AG04450 (cell line): ENCODE measurements around the gene NAA30. TPM values are rescaled to one million over a fixed set of nuclear protein-coding genes. Genes with fewer than 3 reads are reported as not detected.

ENCODE experiments used
- CTCF ChIA-PET: fragments of 300-600, 350-600 bp; formaldehyde crosslinking; extraction: SDS; loops from one replicate; lab custom pipeline; 2022; ENCODE audit warnings: antibody characterized with exemption, inconsistent platforms; lab: Charles Lee
- POLR2A ChIA-PET: fragments of 350-600 bp; formaldehyde crosslinking; extraction: SDS; loops from one replicate; lab custom pipeline; 2021; ENCODE audit warnings: antibody characterized with exemption, inconsistent platforms; lab: Yijun Ruan, JAX
- DNase-seq: peaks from one replicate; pipeline ENCODE4 v3.0.0-alpha.2; 2011; ENCODE audit warnings: low read depth, low spot score
- H3K27ac ChIP-seq: one replicate; pipeline ENCODE4 v1.5.1; 2012; ENCODE audit warnings: low read depth, low read length, control low read depth
- H3K27me3 ChIP-seq: one replicate; pipeline ENCODE4 v1.6.0; 2012; ENCODE audit warnings: low read length; ENCODE audit not compliant: control insufficient read depth, insufficient read depth
- H3K4me3 ChIP-seq: 2 replicates; pipeline ENCODE4 v1.5.1; 2011; ENCODE audit warnings: mild to moderate bottlenecking, low read depth, low read length, control low read depth
- H3K9me3 ChIP-seq: 2 replicates; pipeline ENCODE4 v1.5.1; 2012; ENCODE audit warnings: low read length; ENCODE audit not compliant: control insufficient read depth, insufficient read depth
- polyA plus RNA-seq: library from polyadenylated mRNA; depleted of rRNA; stranded (reverse); fragments of >200 nt; gene quantifications from 2 replicates; pipeline ENCODE4 v1.2.3, GENCODE V29; 2011; rRNA removed
- TF ChIP-seq, protein P1 (sequence below): IDR thresholded peaks from 2 replicates; pipeline ENCODE4 v1.5.1; 2011; ENCODE audit warnings: low read depth, low read length, control low read depth, inconsistent platforms

The NAA30 gene
- polyA plus RNA-seq, 1 experiment = 17.9 TPM

DNA sequence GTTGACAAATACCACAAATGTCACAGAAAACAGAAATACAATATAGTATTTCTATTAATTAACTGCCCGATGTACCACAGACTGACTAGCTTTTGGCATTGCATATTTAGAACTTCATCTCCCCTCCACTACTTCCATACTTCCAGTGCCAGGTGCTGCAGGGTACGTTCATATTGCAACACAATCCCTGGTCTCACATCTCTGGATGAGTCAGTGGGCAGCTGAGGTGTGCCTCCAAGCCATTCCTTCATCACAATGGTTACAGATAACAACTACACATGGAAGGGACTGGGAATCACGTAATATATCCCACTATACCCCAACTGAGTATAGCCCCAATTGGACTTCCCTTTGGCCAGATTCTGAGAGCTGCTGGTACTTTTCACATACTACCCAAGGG, 72.2 kb downstream of the NAA30 start:
- ChIA-PET CTCF (no interaction called here), POLR2A (no interaction called here)
- Histone ChIP-seq H3K4me3 (no peak overlapping the region), H3K27ac (no peak overlapping the region), H3K27me3 (no peaks in the 10 kb centered on the region), H3K9me3 (no peaks in the 10 kb centered on the region)
- TF ChIP-seq, protein P1, sequence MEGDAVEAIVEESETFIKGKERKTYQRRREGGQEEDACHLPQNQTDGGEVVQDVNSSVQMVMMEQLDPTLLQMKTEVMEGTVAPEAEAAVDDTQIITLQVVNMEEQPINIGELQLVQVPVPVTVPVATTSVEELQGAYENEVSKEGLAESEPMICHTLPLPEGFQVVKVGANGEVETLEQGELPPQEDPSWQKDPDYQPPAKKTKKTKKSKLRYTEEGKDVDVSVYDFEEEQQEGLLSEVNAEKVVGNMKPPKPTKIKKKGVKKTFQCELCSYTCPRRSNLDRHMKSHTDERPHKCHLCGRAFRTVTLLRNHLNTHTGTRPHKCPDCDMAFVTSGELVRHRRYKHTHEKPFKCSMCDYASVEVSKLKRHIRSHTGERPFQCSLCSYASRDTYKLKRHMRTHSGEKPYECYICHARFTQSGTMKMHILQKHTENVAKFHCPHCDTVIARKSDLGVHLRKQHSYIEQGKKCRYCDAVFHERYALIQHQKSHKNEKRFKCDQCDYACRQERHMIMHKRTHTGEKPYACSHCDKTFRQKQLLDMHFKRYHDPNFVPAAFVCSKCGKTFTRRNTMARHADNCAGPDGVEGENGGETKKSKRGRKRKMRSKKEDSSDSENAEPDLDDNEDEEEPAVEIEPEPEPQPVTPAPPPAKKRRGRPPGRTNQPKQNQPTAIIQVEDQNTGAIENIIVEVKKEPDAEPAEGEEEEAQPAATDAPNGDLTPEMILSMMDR = no peak
- DNase-seq = no peak

DNA sequence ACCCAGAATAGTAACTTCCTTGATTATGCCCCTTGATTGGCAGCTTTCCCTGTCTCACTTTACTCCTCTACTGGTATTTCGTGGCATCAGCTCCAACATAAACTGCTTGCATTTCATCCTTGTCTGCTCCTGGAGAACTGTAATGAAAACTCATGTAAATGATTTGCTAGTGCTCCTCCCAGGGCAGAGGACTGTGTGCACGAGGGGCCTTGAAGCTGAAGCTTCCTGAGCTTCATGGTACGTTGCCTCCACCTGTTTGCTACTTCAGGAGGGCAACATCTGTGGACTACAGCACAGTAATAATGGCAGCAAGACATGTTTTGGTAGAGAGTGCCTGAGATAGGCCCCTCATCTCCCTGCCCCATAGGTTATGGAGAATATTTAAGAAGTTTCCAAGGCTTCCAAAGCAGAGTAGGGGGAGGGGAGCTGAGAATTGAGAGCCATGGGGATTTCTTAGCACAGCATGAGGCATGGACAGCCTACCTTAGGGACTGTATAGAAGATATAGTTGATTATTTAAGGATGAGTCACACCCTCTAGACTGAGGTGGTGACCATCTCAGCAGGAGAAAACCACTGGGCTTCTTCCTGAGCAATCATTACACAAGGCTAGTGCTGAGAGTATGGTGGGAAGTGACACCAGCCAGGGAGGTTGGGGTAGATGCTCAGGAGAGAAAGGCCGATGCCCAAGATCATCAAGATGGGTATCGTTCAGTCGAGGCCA, 73.8 kb downstream of the NAA30 start:
- no peak overlapping the region for H3K4me3 ChIP-seq
- POLR2A ChIA-PET = no interaction called here
- DNase-seq = no peak
- CTCF ChIA-PET = no interaction called here
- no peaks in the 10 kb centered on the region for H3K9me3 ChIP-seq
- TF ChIP-seq, protein P1 = no peak
- no peaks in the 10 kb centered on the region for H3K27me3 ChIP-seq
- no peak overlapping the region for H3K27ac ChIP-seq

Other genes with a start within 250 kb of the NAA30 start
- gene EXOC5, start 121.7 kb upstream of the NAA30 start, polyA plus RNA-seq = 46.7 and 71.6 TPM in 2 replicates
- 30.6 and 38.5 TPM in 2 replicates for gene AP5M1, start 121.6 kb upstream of the NAA30 start, polyA plus RNA-seq
- not detected in 2 replicates for gene CCDC198, start 103.3 kb downstream of the NAA30 start, polyA plus RNA-seq